Ovary (tissue), 3 donors: ENCODE results near the gene C9orf78.

Experiments used
- CTCF ChIP-seq, 3 donors: fragments of 450-650 bp in 2 of 3; fragments of 200-600 bp in 1 of 3; IDR thresholded peaks; one replicate each; pipeline versions ENCODE4 v1.5.1 to v1.8.0; 2016 to 2022; ENCODE audit warnings: antibody characterized with exemption in 3 of 3, mild to moderate bottlenecking in 1 of 3
- EP300 ChIP-seq: sonication (generic); formaldehyde crosslinking; IDR thresholded peaks from one replicate; pipeline ENCODE4 v1.6.1; 2017; ENCODE audit warnings: antibody characterized with exemption
- POLR2A ChIP-seq: fragments of 450-650 bp; IDR thresholded peaks from one replicate; pipeline ENCODE4 v1.6.1; 2017; ENCODE audit warnings: antibody characterized with exemption, mild to moderate bottlenecking, moderate library complexity
- donor health status: DM: no; HTN: no; CAD: no.

- no peak for TF ChIP-seq POLR2A
- no peak for TF ChIP-seq CTCF (IDR thresholded peaks at IDR 0.05)
- no peak for TF ChIP-seq EP300
Measured at GRCh38 chr9:129853614-129854013, 18.5 kb upstream of the C9orf78 start.
